Measurements from ENCODE around the gene OSTF1.

- TF ChIP-seq CTCF (IDR thresholded peaks at IDR 0.05): no peak
- TF ChIP-seq POLR2A (IDR thresholded peaks at IDR 0.05): no peak
These were observed 16.7 kb upstream of the OSTF1 start for GRCh38 chr9:75071530-75072122.
